Measurements from ENCODE around the gene NT5C1B. TPM values are rescaled to one million over a fixed set of nuclear protein-coding genes. Genes with fewer than 3 reads are reported as not detected.
A peak's percentile ranks its signal among the peaks of the same experiment; 100 is the strongest.
"Not testable (repeated sequence)": the region's sequence is repeated elsewhere in the genome, so short reads cannot be mapped to it uniquely, and the experiment has no call there.

NT5C1B gene
- total RNA-seq, result not detected in 2 replicates
- 0.39 TPM for polyA plus RNA-seq (2012)

DNA sequence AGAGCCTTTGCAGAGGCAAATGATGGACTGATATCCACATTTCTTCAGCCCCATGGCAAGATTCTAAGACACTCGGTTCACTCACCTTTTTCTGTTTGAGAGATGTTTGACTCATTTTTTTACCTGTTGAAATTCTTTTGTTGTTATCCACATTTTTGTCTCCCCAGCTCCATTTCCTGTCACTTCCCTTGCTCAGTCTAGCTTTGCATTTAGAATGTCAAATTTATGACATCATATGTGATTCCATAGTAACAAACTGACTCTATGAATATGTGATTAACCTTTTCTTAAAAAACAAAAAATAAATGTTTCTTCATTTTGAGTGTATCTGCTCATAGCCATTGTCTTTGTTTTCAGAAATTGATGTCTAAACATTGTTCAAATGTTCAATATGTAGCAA is at the start of gene NT5C1B:
TSS of gene NT5C1B (minus strand) at position 216 of the 400 bp plus-strand sequence. CDS start at position 115, 101 bp downstream.
- DNase-seq (ENCODE audit: low read depth), result no peak

DNA sequence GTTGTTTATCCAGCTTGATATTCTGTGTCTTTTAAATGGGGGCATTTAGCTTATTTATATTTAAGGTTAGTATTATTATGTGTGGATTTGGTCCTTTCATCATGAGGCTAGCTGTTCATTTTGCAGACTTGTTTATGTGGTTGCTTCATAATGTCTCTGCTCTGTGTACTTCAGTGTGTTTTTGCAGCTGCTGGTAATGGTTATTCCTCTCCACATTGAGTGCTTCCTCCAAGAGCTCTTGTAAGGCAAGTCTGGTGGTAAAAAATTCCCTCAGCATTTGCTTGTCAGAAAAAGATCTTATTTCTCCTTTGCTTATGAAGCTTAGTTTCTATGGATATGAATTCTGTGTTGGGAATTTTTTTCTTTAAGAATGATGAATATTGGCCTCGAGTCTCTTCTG is 47.8 kb upstream of the NT5C1B start:
- peak; percentile 37 for DNase-seq (ENCODE audit: low read depth)

DNA sequence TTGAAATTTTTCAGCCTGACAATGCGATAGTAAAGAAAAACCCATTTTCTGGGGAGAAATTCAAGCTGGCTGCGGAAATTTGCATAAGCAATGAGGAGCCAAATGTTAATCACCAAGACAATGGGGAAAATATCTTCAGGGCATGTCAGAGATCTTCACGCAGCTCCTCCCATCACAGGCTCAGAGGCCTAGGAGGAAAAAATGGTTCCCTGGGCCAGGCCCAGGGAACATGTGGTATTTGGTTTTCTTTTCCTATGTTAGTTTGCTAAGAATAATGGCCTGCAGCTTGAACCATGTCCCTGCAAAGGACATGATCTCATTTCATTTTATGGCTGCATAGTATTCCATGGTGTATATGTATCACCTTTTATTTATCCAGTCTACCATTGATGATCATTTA is 43.3 kb upstream of the NT5C1B start:
- not testable (repeated sequence) for DNase-seq (ENCODE audit: low read depth)

DNA sequence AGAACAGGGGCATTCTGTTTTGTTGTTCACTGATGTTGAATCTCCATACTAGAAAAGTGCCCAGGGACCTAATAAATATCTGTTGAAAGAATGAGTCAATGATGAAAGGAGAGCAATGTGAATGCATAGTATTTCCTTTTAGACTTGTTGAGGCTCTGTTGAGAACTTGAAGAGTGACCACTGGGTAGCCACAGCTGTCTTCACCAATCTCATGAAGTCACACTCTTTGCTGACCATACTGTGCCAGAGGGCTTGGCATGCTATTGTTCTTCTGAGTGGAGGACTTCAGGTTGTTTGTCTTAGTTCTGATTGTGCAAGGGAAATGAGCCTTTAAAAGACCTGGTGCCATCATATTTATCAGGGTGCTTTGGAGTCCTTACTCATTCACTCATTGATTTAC is 41.6 kb upstream of the NT5C1B start:
- peak; percentile 72 for DNase-seq (ENCODE audit: low read depth)

DNA sequence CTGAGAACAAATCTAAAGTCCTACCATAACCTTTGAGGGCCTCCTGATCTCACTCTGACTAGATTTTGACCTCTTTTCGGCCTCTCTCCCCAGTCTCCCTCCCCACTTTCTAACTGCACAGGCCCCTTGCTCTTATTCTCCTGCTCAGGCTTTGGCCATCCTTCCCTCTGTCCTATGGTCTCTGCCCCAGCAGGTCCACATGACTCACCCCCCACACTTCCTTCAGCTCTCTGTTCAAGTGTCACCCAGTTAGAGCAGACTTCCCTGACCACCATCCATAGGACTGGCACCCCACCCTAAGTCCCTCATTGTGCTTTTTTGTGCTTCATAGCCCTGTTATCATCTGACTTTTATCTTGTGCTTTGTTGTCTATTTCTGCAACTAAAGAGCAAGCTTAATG is 41.2 kb upstream of the NT5C1B start:
- peak; percentile 8 for DNase-seq (ENCODE audit: low read depth)

DNA sequence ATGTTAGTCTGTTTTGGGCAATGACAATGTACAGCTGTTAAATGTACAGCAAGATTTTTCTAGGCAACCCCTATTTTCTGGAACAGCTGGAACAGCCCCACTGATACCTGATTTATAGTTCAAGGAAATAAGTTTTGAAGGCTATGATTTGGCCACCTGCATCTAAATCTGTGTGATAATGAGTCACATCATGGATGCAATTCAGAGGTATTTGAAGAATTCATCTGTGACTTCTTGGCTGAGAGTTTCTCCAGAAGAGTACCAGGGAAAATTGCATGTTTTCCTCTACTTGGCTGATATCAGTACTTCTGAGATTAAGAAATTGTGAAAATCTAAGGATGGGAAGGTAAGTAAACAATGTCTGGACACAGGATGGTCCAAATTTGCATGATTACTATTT is 40.7 kb upstream of the NT5C1B start:
- DNase-seq (ENCODE audit: low read depth), result no peak

DNA sequence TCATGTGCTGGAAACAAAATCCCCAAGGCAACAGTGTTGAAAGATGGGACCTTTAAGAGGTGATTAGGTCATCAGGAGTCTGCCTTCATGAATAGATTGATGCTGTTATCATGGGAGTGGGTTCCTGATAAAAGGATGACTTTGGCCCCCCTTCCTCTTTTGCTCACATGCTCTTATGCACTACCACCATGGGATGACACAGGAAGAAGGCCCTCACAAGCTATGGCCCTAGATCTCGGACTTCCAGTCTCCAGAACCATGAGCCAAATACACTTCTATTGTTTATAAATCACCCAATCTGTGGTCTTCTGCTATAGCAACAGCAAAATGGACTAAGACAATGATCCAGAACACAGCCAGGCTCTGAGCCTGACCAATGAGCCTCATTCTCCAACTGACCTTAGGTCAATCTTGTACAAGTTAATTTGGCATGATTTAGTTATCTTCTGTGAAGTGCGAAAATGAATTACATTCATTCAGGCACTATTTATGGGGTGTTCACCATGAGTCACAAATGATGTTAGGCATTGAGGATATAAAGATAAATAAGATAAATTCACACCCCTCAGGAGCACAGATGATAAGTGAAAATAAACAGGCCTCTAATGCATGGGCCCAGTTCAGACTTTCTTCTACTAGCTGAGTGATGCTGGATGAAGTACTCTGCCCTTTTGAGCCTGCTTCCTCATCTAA is 37.7 kb upstream of the NT5C1B start:
- no peak for DNase-seq (ENCODE audit: low read depth)

DNA sequence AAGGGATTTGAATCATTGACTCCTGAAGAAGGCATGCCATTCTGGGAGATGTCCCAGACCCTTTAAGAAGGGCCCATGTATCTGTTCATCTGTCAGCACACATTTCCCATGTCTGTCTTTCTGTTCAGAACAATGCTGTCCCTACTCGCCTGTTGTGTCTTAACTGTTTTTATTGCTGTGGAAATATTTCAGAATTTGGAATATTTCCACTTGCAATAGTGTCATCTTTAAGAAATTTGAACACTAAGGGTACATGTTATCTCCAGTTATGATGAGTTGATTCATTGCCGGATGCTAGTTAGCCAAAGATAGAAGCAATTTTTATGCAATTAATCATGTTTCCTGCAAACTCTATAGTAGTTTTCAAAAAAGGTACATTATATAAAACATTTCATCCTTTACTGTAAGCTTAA is 36.9 kb upstream of the NT5C1B start:
- DNase-seq (ENCODE audit: low read depth), result peak; percentile 15

DNA sequence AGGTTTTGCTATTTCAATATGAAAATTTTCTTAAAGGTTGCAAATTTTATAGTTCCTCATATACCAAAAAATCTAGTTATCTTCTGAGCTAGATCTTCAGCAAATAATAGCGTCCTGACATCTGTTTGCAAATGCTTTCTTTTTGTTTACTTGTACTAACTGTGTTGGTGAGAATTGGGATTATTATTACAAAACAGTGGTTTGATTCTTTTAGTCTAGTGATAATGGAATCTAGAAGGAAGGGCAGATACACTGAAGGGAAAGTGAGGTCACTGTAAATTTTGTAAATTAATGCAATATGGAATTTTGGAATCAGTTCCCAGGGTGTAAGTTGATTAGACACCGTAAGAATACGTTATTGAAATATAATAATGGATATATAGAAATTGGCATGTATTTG is 36.2 kb upstream of the NT5C1B start:
- no peak for DNase-seq (ENCODE audit: low read depth)

DNA sequence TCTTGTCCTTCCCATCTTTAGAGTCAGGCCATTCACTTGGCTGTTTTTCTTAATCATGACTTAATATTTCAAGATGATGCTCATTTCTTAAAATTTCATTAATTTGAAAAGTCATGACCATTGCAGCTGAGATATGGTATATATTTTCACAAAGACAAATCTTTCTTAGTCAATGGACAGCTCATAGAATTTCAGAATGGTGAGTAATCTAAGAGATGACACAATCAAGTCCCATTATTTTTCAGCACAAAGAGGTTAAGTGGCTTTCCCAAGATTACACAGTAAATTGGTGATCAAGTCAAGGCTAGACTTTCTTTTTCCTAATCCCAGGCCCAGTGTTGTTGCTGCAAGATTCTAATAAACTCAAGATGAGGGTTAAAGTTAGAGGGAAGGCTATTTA is 34.4 kb upstream of the NT5C1B start:
- DNase-seq (ENCODE audit: low read depth), result no peak

DNA sequence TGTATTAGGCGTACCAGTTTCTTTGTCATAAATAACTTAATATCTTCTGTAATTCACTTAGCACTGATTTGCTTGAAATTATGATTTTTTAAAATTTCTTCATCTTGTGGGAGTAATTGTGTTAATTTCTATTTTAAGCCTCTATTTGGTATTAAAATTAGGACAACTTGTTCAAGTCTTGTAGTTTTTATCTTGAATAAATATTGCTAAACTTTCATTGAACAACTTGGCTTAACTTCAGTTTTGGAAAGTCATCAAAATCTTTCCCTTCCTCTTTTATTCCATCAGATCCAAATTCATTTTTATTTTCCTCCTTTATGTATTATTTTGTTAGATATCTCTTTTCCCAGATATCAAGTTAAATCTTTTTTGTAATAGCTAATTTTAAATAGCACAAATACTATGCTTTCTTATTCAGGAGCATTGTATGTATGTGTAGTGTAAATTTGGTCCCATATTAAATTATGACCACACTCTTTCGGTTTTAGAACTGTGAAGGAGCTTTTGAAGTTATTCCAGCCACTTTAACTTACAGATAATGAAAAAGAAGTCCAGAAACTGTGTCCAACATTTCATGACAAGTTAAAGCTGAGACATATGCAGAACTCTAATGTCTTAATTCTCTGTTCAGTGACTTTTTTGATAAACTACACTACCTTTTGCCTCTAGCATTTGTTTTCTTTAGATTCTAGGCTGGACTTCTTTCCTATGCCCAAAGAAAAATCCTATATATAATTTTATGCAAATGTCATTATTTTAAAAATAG is 31.7 kb upstream of the NT5C1B start:
- DNase-seq (ENCODE audit: low read depth), result no peak

DNA sequence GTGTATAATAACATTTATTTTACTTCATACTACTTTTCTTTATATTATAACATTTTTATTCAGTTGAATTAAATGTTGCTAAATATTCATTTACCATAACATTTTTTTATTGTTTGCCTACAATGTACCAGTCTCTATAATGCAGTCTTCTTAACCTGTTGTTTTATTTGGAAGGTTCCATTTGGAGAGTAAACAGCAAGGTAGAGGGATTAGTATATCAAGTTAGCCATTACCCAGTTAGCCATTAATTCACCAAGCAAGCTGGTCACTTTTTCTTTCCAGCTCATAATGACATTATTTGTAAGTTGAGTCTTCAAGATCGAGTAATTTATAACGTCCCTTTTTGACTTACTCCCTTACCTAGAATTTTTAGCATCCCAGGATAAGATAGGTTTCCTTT is 29.7 kb upstream of the NT5C1B start:
- DNase-seq (ENCODE audit: low read depth), result no peak

DNA sequence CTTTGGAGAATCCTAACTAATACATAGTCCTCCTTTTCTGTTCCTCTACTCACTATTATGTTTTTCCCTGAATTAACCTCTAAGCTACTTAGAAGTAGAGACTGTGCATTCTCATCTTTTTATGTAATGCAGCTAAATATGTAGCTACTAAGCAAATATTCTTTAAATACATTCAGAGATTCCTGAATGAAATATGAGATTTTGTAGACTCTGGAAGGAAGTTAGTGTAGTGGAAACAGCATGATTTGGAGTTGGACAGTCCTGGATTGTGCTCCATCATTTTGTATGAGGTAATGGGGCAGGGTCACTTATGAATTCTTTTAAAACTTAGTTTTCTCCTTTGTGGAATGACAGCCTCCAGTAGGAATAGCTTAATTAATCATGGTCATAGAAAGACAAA is 24.7 kb upstream of the NT5C1B start:
- DNase-seq (ENCODE audit: low read depth), result peak; percentile 20

DNA sequence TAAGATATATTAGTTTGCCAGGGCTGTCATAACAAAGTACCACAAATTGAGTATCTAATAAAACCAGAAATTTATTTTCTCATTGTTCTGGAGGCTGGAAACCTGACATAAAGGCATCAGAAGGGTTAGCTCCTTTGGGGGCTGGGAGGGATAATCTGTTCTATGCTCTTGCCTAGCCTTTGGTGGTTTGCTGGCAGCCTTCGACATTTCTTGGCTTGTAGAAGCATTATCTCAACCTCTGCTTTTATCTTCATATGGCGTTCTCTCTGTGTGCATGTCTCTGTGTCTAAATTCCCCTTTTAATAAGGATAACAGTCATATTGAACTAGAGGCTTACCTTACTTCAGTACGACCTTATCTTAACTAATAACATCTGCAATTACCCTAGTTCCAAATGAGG is 22.8 kb upstream of the NT5C1B start:
- no peak for DNase-seq (ENCODE audit: low read depth)

DNA sequence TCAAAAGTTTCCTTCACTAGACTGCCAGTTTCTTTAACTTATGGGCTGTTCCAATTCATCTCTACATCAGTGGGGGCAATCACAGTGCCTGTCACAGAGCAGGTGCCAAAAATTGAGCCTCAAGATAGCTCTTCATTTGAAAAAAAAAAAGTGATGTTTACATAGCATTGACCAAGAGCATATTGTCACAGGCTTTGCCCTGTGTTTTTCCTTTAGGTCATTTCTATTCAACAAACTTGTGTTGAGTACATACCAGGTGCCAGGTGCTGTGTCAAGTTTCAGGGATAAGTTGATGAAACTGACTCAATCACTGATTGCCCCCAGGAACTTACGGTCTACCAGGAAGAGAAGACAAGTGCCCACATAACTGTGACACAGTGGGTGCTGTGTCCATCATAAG is 22.2 kb upstream of the NT5C1B start:
- no peak for DNase-seq (ENCODE audit: low read depth)

DNA sequence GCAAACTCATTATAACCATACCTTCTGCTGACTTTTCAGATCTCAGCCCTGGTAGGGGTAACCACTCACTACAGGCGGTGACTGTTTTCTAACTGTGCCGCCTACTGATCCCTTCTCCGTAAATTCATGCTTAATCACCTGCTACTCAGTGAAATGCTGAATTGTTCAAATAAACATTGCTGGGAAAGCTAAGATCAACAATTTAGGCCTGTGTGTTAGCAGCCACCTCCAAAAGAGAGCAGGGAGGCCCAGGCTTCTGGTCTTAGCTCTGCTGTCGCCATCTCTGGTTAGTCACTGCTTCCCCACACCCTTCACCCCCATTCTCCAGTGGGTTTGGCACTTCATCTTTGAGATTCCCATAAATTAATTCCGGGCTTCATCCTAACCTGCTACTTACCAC is 21.8 kb upstream of the NT5C1B start:
- no peak for DNase-seq (ENCODE audit: low read depth)

DNA sequence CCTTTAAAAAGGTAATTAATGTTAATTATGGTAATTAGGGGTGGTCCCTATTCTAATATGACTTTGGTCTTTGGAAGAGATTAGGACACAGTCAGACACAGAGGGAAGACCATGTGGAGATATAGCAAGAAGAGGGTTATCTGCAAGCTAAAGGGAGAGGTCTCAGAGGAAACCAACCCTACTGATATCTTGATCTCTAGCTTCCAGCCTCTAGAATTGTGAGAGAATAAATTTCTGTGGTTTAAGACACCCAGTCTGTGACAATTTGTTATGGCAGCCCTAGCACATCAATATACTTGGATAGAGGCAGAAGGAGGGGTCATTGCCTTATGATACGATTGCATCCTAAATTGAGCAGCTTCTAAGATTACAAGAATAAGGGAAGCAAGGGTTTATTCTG is 21.3 kb upstream of the NT5C1B start:
- DNase-seq (ENCODE audit: low read depth), result no peak

DNA sequence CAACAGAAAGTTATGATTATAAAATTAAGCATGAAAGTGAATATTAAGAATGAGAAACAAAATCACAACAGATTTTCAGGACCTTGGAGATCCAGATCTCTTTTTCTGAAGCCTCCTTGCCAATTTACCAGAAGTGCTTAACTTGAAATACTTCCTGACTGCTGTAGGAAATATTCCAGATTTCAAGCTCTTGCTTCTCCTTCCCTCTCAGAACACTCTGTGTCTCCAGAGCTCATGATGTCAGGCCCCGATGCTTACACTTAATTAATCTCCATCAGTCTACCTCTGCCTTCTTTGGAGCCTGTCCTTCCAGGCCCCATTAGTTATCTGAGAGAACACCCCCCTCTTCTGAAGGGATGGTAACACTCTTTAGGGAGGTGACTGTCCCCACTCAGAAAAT is 20.7 kb upstream of the NT5C1B start:
- no peak for DNase-seq (ENCODE audit: low read depth)

DNA sequence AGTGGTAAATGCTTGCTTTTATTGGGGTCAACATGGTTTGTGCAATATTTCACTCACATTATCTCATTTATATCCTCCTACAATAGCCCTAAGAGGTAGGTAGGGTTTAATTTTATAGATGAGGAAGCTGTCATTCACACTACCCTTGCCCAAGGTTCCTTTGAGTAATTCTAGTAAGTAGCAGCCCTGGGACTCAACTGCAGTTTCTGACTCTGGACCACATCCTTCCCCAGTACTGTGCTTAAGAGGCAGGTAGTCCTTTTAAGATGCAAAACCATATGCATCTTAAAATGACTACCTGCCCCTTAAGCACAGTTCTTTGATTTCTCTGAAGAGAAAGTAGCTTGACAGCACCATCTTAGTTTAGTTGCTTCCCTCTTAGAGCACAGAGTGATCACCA is 15.7 kb upstream of the NT5C1B start:
- DNase-seq (ENCODE audit: low read depth), result no peak

DNA sequence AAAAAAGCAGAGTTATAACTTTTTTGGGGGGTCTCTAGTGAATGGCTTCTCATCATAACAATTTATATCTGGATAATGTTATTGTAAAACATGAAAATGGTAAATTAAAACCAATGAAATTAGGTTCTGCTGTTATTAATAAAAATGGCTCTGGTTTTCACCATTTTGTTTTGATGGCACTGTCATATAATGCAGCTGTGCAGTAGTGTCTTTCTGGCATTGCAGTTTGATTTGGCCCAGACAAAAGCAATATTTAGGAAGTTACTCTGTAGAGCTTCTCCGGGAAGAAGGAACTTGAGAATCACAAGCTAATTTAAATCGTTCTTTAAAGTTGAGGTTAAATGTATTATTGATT is 15.1 kb upstream of the NT5C1B start:
- no peak for DNase-seq (ENCODE audit: low read depth)

DNA sequence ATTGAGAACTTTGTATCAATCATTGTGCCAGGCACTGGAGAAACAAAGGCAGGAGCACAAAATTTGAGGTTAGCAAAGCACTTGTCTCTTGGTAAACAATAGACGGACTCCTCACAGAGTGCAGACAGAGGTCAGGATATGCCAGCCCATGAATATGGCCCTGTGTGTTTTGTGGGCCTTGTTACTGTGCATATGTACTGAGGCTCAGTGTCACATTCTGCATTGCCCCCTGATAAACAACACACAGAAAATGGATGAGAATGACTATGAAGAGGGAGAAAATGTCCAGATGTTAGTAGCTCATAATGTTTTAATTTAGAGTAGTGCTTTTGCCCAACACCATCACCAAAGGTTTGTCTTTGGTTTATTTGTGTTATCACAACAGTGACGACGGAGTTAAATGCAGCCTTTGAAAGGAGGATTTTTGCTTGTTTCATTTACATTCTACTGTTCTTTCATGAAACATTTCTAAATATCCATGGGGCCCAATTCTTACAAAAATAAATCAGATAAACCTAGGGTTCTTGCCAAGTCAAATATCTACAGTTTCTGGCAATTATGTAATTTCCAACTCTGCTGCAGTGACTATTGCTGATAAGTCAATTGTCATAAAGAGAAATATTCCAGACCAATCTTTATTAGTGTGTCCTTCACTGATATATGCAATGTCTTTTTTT is 14.6 kb upstream of the NT5C1B start:
- DNase-seq (ENCODE audit: low read depth), result no peak

DNA sequence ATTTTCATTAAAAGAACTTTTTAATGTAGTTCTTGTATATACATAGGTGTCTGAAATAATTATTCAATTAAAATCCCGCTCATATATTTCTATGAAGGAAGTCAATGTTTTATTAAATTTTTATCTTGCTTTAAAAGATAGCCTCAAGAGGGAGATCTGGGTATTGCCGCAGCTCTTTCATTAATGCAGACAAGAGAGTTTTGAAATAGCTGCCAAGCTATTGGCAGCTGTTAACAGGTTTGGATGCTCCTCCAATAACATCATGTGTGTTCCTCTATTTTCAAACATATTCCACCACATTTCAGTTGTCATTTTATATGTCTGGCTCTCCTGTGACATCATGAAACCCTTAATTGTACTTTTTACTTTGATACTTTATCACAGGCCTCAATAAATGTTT is 12.9 kb upstream of the NT5C1B start:
- DNase-seq (ENCODE audit: low read depth), result no peak

DNA sequence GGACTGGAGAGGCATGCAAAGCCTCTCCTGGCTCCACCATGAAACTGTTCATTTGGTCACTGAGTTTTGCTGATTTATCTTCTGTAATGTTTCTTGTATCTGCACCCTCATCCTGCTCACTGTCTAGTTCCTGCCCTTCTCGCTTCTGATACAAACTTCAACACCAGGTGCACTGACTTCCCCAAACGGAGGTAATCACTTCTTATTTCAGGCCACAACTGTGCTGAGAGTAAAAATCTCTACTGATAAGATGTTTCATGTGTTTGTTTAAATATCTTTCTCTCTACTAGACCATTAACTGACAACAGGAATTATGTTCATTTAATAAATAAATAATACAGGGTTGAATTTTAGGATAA is 10.9 kb upstream of the NT5C1B start:
- no peak for DNase-seq (ENCODE audit: low read depth)

Measured in myocyte (in vitro differentiated cells).